K562 (cell line): ENCODE results near the gene IPO13. TPM values are rescaled to one million over a fixed set of nuclear protein-coding genes. Genes with fewer than 3 reads are reported as not detected.

Experiments
- ATAC-seq: fragments of 200-7000 bp; cut with Tn5 transposase; 3 replicates; pipeline ENCODE4 v1.9.1; 2020; ENCODE audit warnings: moderate library complexity
- BruUV-seq: library from RNA; stranded (reverse); fragments of 400-500 nt; replicated peaks from 2 replicates; lab custom pipeline; 2021; lab: Mats Ljungman, UMichigan
- CTCF ChIA-PET: fragments of 300-600 bp; formaldehyde crosslinking; extraction: SDS; loops from one replicate; lab custom pipeline; 2021; ENCODE audit warnings: low intra/inter-chr PET ratio; lab: Yijun Ruan, JAX
- POLR2A ChIA-PET: fragments of 300-600, 350-650 bp; sonication (Branson Sonifier 250); formaldehyde crosslinking; extraction: SDS; loops from one replicate; lab custom pipeline; 2021; ENCODE audit warnings: antibody characterized with exemption, inconsistent platforms; lab: Yijun Ruan, JAX
- DNase-seq, 4 experiments: peaks; one replicate each; pipeline versions ENCODE4 v3.0.0 to v3.0.0-alpha.2; 2011 to 2018; ENCODE audit warnings: low spot score in 3 of 4, mixed read lengths in 3 of 4; ENCODE audit errors: extremely low read depth in 1 of 4
- FAIRE-seq: peaks from 2 replicates; lab custom pipeline; 2011; peaks lifted over from hg19 to GRCh38; lab: Jason Lieb, UNC
- H2AFZ ChIP-seq: 2 replicates; pipeline ENCODE4 v1.6.0; 2011; ENCODE audit warnings: low read depth, low read length, control low read depth, inconsistent platforms
- H3K27ac ChIP-seq: fragments of 200-600 bp; 3 replicates; pipeline ENCODE4 v1.8.0; 2011; ENCODE audit warnings: low read depth, mild to moderate bottlenecking, control low read depth, inconsistent platforms, low read length, moderate library complexity, mixed read lengths; ENCODE audit errors: extremely low read depth
- H3K27me3 ChIP-seq, 2 experiments: fragments of 300-600 bp in 1 of 2; 2 replicates in 1 of 2; 3 replicates in 1 of 2; pipeline versions ENCODE4 v1.6.0 to v1.8.0; 2011; ENCODE audit warnings: inconsistent platforms in 2 of 2, low read length in 2 of 2, mild to moderate bottlenecking in 1 of 2, mixed read lengths in 1 of 2, moderate library complexity in 1 of 2; ENCODE audit not compliant: control insufficient read depth in 2 of 2, insufficient read depth in 2 of 2
- H3K36me3 ChIP-seq: fragments of 300-600 bp; 3 replicates; pipeline ENCODE4 v1.8.0; 2011; ENCODE audit warnings: mild to moderate bottlenecking, low read length, inconsistent platforms; ENCODE audit not compliant: control insufficient read depth, insufficient read depth
- H3K4me1 ChIP-seq, 2 experiments: fragments of 200-600 bp in 1 of 2; replicated peaks in 1 of 2; 2 replicates in 1 of 2; 3 replicates in 1 of 2; pipeline versions ENCODE4 v1.5.1 to v1.8.0; 2011; ENCODE audit warnings: inconsistent platforms in 2 of 2, low read length in 2 of 2, mild to moderate bottlenecking in 1 of 2, mixed read lengths in 1 of 2, moderate library complexity in 1 of 2; ENCODE audit not compliant: control insufficient read depth in 2 of 2, insufficient read depth in 2 of 2
- H3K4me2 ChIP-seq: 2 replicates; pipeline ENCODE4 v1.6.1; 2011; ENCODE audit warnings: low read length, control low read depth, inconsistent platforms, mixed read lengths; ENCODE audit not compliant: insufficient read depth
- H3K4me3 ChIP-seq: fragments of 200-600 bp; sonication (generic), shearing (Covaris generic); 2 replicates; pipeline ENCODE4 v1.5.1; 2016; ENCODE audit warnings: control low read depth, inconsistent platforms
- H3K79me2 ChIP-seq: fragments of 200-600 bp; 3 replicates; pipeline ENCODE4 v1.8.0; 2011; ENCODE audit warnings: low read length, inconsistent platforms; ENCODE audit not compliant: control insufficient read depth, insufficient read depth
- H3K9ac ChIP-seq, 2 experiments: 2 replicates each; pipeline versions ENCODE4 v1.6.0 to v1.6.1; 2011; ENCODE audit warnings: low read depth in 2 of 2, low read length in 2 of 2, control low read depth in 1 of 2, inconsistent platforms in 1 of 2, mild to moderate bottlenecking in 1 of 2, mixed read lengths in 1 of 2; ENCODE audit not compliant: insufficient read depth in 1 of 2
- H3K9me1 ChIP-seq: one replicate; pipeline ENCODE4 v1.6.0; 2011; ENCODE audit warnings: inconsistent platforms, mild to moderate bottlenecking, low read length, moderate library complexity; ENCODE audit not compliant: control insufficient read depth, insufficient read depth
- H3K9me3 ChIP-seq: replicated peaks from 2 replicates; pipeline ENCODE4 v1.5.1; 2011; ENCODE audit warnings: low read depth, low read length, inconsistent platforms; ENCODE audit not compliant: control insufficient read depth, insufficient read depth
- H4K20me1 ChIP-seq: replicated peaks from 2 replicates; pipeline ENCODE4 v1.6.1; 2011; ENCODE audit warnings: low read length, inconsistent platforms, mixed read lengths; ENCODE audit not compliant: control insufficient read depth, insufficient read depth
- FOXM1 ChIP-seq, 2 experiments: fragments of 450-650 bp in 1 of 2; sonication (generic) in 1 of 2; formaldehyde crosslinking in 1 of 2; IDR thresholded peaks; 2 replicates each; pipeline versions ENCODE4 v1.6.1 to v1.9.0; 2017 to 2022; ENCODE audit warnings: low read depth in 2 of 2, mild to moderate bottlenecking in 2 of 2, missing genetic modification reagents in 1 of 2, moderate library complexity in 1 of 2
- HMGN3 ChIP-seq: IDR thresholded peaks from 2 replicates; pipeline ENCODE4 v1.6.1; 2011; ENCODE audit warnings: borderline replicate concordance, low read depth, mild to moderate bottlenecking, mixed read lengths, low read length; ENCODE audit not compliant: insufficient read length; ENCODE audit errors: extremely low read depth
- KLF16 ChIP-seq: IDR thresholded peaks from 2 replicates; pipeline ENCODE4 v1.6.1; 2016; ENCODE audit warnings: antibody characterized with exemption
- RBBP5 ChIP-seq: fragments of 200-600 bp; sonication (generic); IDR thresholded peaks from 2 replicates; pipeline ENCODE4 v1.6.1; 2012; ENCODE audit warnings: borderline replicate concordance, mild to moderate bottlenecking, low read length, control low read depth, inconsistent platforms; ENCODE audit not compliant: insufficient read depth, poor library complexity, severe bottlenecking
- TAF7 ChIP-seq: fragments of 450-650 bp; IDR thresholded peaks from 2 replicates; pipeline ENCODE4 v1.6.1; 2016; ENCODE audit warnings: missing genetic modification characterization, missing compliant biosample characterization
- WGBS: fragments of 100-300 bp; shearing (Covaris generic); methylation state at CpG from one replicate; pipeline ENCODE4 v1.1.6; 2016; ENCODE audit warnings: low coverage, mixed read lengths; ENCODE audit not compliant: insufficient coverage; ENCODE audit errors: missing lambda C conversion rate; 5-methylcytosine and 5-hydroxymethylcytosine counted together
- in situ Hi-C: fragments of 300-500 bp; cut with MboI; formaldehyde crosslinking; loops from 4 replicates; pipeline ENCODE4 v1.15.0; 2018; ENCODE audit warnings: inconsistent platforms, mixed read lengths
- intact Hi-C: fragments of 100-400 bp; cut with micrococcal nuclease; formaldehyde crosslinking; loops from 2 replicates; pipeline ENCODE4 v1.14.2; 2022
- polyA plus RNA-seq, 8 experiments: library from polyadenylated mRNA; depleted of rRNA in 4 of 8; stranded (reverse) in 5 of 8; unstranded in 3 of 8; fragments of >200 nt; fragmentation: Nextera tagmentation in 2 of 8; fragmentation: Illumina TruSeq in 1 of 8; extraction: Ambion mirVana in 2 of 8; extraction: Trizol in 1 of 8; gene quantifications; 2 replicates each; pipeline versions ENCODE4 v1.2.1 to v1.2.3, GENCODE V29; 2011 to 2014; ENCODE audit warnings: inconsistent platforms in 1 of 8, missing spikeins in 1 of 8
- total RNA-seq, 7 experiments: library from RNA; depleted of rRNA in 6 of 7; stranded (reverse); fragments of >200 nt in 6 of 7; fragmentation: Illumina TruSeq in 2 of 7; extraction: Trizol in 2 of 7; gene quantifications; 2 replicates each; pipeline versions ENCODE4 v1.2.1 to v1.2.3, GENCODE V29; 2011 to 2021; ENCODE audit warnings: low replicate concordance in 1 of 7

The IPO13 gene
- total and polyA plus RNA-seq, 9 of the 15 experiments (the other 6 are each of a cell fraction or from before 2014, with no cell fraction given) = 7.0 to 30.8 (median 16.2) TPM

- BruUV-seq = no TSS peak
- Histone ChIP-seq H3K36me3 (peaks cover 70% of the 10 kb centered on the region), H3K4me3 (no peak overlapping the region), H3K27ac (no peak overlapping the region), H3K9ac (no peak overlapping the region), H3K4me1 (peaks cover 16 to 18% of the 10 kb centered on the region in 2 experiments; a peak in 4 of 5 replicates), H3K9me1 (no peaks in the 10 kb centered on the region), H3K4me2 (no peak overlapping the region), H2AFZ (no peak overlapping the region), H4K20me1 (peaks cover 9% of the 10 kb centered on the region; the same call in 1 of the 2 replicates), H3K79me2 (no peaks in the 10 kb centered on the region), H3K27me3 (no peaks in the 10 kb centered on the region), H3K9me3 (no peaks in the 10 kb centered on the region)
- POLR2A ChIA-PET = interaction anchor here (0.6 kb wide), 1 partner anchor 9 kb away, joined by 7 read pairs; no protein-coding TSS in a partner anchor
- in situ Hi-C loops (no loop called here), intact Hi-C loops (no loop called here)
- WGBS = 57% methylated on average over 3 of the region's 3 CpGs
- CTCF ChIA-PET = no interaction called here
- ATAC-seq = no peak
- no peak for DNase-seq
- FAIRE-seq = no peak
- TF ChIP-seq TAF7 (tag) = no peak
- no peak for TF ChIP-seq HMGN3
- TF ChIP-seq FOXM1 (IDR thresholded peaks at IDR 0.05; ENCODE audit: low read depth) = no peak
- no peak for TF ChIP-seq FOXM1 (CRISPR knock-in tag; IDR thresholded peaks at IDR 0.05; ENCODE audit: low read depth)
- TF ChIP-seq KLF16 = no peak
- TF ChIP-seq RBBP5 = no peak
- TF ChIP-seq, all 486 proteins: peak for 0
Observed at GRCh38 chr1:43961692-43962091, 14.9 kb downstream of the IPO13 start.
